ENCODE measurements around the gene CDH22. TPM values are rescaled to one million over a fixed set of nuclear protein-coding genes. Genes with fewer than 3 reads are reported as not detected.

Gene CDH22
- total and polyA plus RNA-seq, 2 donors (not counting 1 experiment from before 2014, with no cell fraction given) = not detected

- under 1% methylated on average over 35 of the region's 35 CpGs for WGBS (ENCODE audit: insufficient coverage)
- H2AFZ ChIP-seq (ENCODE audit: insufficient read depth, low read depth, low read length, poor library complexity, severe bottlenecking) = peak overlapping the region; percentile 42
- no peaks in the 10 kb centered on the region for H3K9me3 Mint-ChIP-seq (ENCODE audit: insufficient read depth)
- ATAC-seq (ENCODE audit: low read depth) = no peak
- H3K27me3 ChIP-seq (replicated peaks in 1 of 4; ENCODE audit: control extremely low read depth in 1 of 4, control insufficient read depth in 3 of 4, insufficient read depth in 4 of 4, low read length in 3 of 4) = peaks cover 0 to 78% (median 44%) of the 10 kb centered on the region in 4 experiments
- no peak overlapping the region for H3K27ac ChIP-seq (ENCODE audit: low read length in 2 of 2)
- intact Hi-C loops (cut with micrococcal nuclease) = loop anchor here (1.0 kb wide), 2 partner anchors 98 to 130 kb away; partner anchors contain the start of gene ELMO2
- H3K4me1 ChIP-seq (ENCODE audit: control insufficient read depth in 2 of 2, insufficient read depth in 2 of 2, low read length in 2 of 2) = peaks cover 14 to 25% of the 10 kb centered on the region in 2 donors
- no peak for TF ChIP-seq EZH2 (IDR thresholded peaks at IDR 0.05; ENCODE audit: borderline replicate concordance, insufficient read depth, low read depth, low read length, poor library complexity, severe bottlenecking)
- TF ChIP-seq CTCF (IDR thresholded peaks at IDR 0.05) = no peak
- ChIA-PET CTCF (interaction anchor here (1.5 kb wide), 1 partner anchor 40 kb away, joined by 3 read pairs; no protein-coding TSS in a partner anchor), POLR2A (no interaction called here)
- no peak for DNase-seq
- H3K27me3 Mint-ChIP-seq = peaks cover 72% of the 10 kb centered on the region
- H3K9me3 ChIP-seq (ENCODE audit: control extremely low read depth in 1 of 3, control insufficient read depth in 2 of 3, insufficient read depth in 1 of 3, low read length in 2 of 3) = no peaks in the 10 kb centered on the region
- H3K4me1 Mint-ChIP-seq = peaks cover 14% of the 10 kb centered on the region
- H4K20me1 ChIP-seq (ENCODE audit: control insufficient read depth, insufficient read depth, low read length, poor library complexity, severe bottlenecking) = no peaks in the 10 kb centered on the region
- no peaks in the 10 kb centered on the region for H3K79me2 ChIP-seq (ENCODE audit: control insufficient read depth, insufficient read depth, low read length)
- H3K9ac ChIP-seq (ENCODE audit: low read length) = peak overlapping the region; percentile 55
- H3K36me3 ChIP-seq (replicated peaks in 1 of 2; ENCODE audit: control extremely low read depth in 1 of 2, control insufficient read depth in 1 of 2, extremely low read depth in 1 of 2, insufficient read depth in 2 of 2, low read length in 1 of 2) = no peaks in the 10 kb centered on the region
- H3K4me3 ChIP-seq (ENCODE audit: control extremely low read depth in 1 of 5, extremely low read depth in 1 of 5, insufficient read depth in 1 of 5, low read depth in 2 of 5, low read length in 4 of 5) = peak overlapping the region in 3 of 5 experiments; percentile 41 to 52 (median 44)
- no peak overlapping the region for H3K27ac Mint-ChIP-seq
- peak overlapping the region; percentile 90 for H3K4me2 ChIP-seq (replicated peaks; ENCODE audit: low read depth, low read length, poor library complexity, severe bottlenecking)
- no peak overlapping the region for H3K4me3 Mint-ChIP-seq
Measured at GRCh38 chr20:46307999-46308257, 370 bp downstream of the CDH22 start.

DNA sequence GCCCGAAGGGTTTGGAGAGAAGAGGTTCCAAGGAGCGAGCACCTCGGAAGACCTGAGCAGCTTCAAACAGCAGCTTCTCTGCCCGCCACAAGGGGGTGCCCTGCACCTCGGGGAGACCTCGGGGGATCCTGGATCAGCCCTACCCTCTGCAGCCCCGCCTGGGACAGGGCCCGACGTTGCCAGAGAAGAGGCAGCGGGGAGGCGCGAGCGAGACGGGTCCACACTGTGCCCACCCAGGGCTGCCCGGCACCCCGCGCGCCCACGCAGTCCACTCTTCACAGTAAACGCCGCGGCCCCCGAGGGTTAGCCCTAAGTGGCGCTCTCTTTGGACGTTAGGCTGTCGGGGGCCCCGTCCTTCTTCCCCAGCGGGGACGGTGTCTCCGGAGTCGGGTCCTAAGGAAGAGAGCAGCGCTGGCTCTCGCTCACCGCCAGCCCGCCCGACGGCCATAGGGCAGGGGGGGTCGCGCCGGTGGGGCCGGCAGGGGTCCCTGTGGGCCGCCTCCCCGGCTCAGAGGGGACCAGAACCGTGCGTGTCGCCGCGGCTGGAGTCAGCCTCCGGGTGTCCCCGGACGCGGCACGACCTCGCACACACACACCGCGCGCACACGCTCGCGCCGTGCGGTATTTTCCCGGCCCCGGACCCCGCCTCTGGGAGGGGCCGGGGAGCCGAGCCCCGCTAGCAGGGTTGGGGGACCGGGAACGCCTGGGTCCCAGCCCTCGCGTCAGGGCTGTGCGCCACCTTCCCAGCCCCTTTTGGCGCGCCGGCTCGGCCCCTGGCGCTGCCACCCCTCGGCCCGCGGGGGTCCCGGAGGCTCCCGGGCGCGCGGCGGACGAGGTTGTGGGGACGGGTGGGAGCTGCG lies 929 bp downstream of the CDH22 start:
- H3K9me3 ChIP-seq (ENCODE audit: control extremely low read depth in 1 of 3, control insufficient read depth in 2 of 3, insufficient read depth in 1 of 3, low read length in 2 of 3) = no peaks in the 10 kb centered on the region
- Mint-ChIP-seq H3K4me3 (peak overlapping the region; percentile 76), H3K27ac (no peak overlapping the region), H3K9me3 (ENCODE audit: insufficient read depth) (no peaks in the 10 kb centered on the region), H3K4me1 (peaks cover 14% of the 10 kb centered on the region), H3K27me3 (peaks cover 75% of the 10 kb centered on the region)
- WGBS (ENCODE audit: insufficient coverage) = 2% methylated on average over 90 of the region's 90 CpGs
- ChIA-PET POLR2A (interaction anchor here (0.6 kb wide), 1 partner anchor 105 kb away, joined by 4 read pairs; no protein-coding TSS in a partner anchor), CTCF (interaction anchor here (0.6 to 3.1 kb wide), 17 partner anchors 12 to 375 kb away, joined by 3 to 19 read pairs (median 3); no protein-coding TSS in a partner anchor)
- H3K79me2 ChIP-seq (ENCODE audit: control insufficient read depth, insufficient read depth, low read length) = no peaks in the 10 kb centered on the region
- intact Hi-C loops (cut with micrococcal nuclease) = loop anchor here (1.0 kb wide), 2 partner anchors 99 to 131 kb away; partner anchors contain the start of gene ELMO2
- peak; percentile 79 for DNase-seq
- H3K4me1 ChIP-seq (ENCODE audit: control insufficient read depth in 2 of 2, insufficient read depth in 2 of 2, low read length in 2 of 2) = peaks cover 14 to 19% of the 10 kb centered on the region in 2 donors
- peak overlapping the region; percentile 55 for H3K9ac ChIP-seq (ENCODE audit: low read length)
- no peaks in the 10 kb centered on the region for H4K20me1 ChIP-seq (ENCODE audit: control insufficient read depth, insufficient read depth, low read length, poor library complexity, severe bottlenecking)
- TF ChIP-seq CTCF (IDR thresholded peaks at IDR 0.05) = peak; percentile 86
- TF ChIP-seq EZH2 (IDR thresholded peaks at IDR 0.05; ENCODE audit: borderline replicate concordance, insufficient read depth, low read depth, low read length, poor library complexity, severe bottlenecking) = peak; percentile 62
- H3K4me3 ChIP-seq (ENCODE audit: control extremely low read depth in 1 of 5, extremely low read depth in 1 of 5, insufficient read depth in 1 of 5, low read depth in 2 of 5, low read length in 4 of 5) = peak overlapping the region in 4 of 5 experiments; percentile 19 to 52 (median 42)
- ATAC-seq (ENCODE audit: low read depth) = peak; percentile 85
- peak overlapping the region; percentile 75 for H2AFZ ChIP-seq (ENCODE audit: insufficient read depth, low read depth, low read length, poor library complexity, severe bottlenecking)
- H3K4me2 ChIP-seq (replicated peaks; ENCODE audit: low read depth, low read length, poor library complexity, severe bottlenecking) = peak overlapping the region; percentile 90
- H3K27me3 ChIP-seq (replicated peaks in 1 of 4; ENCODE audit: control extremely low read depth in 1 of 4, control insufficient read depth in 3 of 4, insufficient read depth in 4 of 4, low read length in 3 of 4) = peaks cover 0 to 72% (median 41%) of the 10 kb centered on the region in 4 experiments
- no peak overlapping the region for H3K27ac ChIP-seq (ENCODE audit: low read length in 2 of 2)
- no peaks in the 10 kb centered on the region for H3K36me3 ChIP-seq (replicated peaks in 1 of 2; ENCODE audit: control extremely low read depth in 1 of 2, control insufficient read depth in 1 of 2, extremely low read depth in 1 of 2, insufficient read depth in 2 of 2, low read length in 1 of 2)
